Measurements from ENCODE around the gene PTCD1. TPM values are rescaled to one million over a fixed set of nuclear protein-coding genes. Genes with fewer than 3 reads are reported as not detected.

PTCD1 gene
- total RNA-seq, 2 donors from 2014 or later, result 4.4 to 4.5 TPM

DNA sequence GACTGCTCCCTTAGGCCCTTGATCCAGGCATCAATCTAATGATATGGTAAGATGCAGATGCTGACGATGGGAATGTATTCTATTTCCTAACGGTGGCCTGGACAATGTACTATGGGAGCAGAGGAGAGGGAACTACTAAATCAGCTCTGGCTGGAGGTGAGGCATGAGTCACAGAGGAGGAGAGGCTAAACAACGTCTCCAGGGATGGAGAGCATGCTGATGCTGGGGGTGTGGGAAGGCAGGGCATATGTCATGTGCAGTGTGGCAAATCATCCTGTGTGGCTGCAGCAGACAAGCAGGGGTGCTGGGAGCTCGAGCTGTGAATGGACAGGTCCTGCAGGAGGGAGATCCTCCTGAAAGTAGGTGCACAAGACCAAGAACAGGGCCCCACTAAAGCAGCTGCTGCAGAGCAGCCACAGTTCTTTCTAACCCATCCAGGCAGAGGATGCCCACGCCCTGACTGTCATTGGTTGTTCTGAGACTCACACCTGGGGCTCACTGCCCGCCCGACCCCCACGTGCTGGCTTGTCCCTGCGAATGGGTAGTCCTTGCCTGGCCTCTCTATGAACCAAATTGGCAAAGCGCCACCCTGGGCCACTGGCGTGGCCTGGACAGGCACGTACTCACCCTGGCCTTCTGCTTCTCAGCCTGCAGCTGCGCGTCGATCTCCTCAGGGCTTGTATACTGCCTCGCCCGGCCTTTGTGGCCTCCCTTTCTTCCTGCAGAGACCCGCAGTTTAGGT is 34.2 kb downstream of the PTCD1 start:
- peak overlapping the region; percentile 4 to 39 for H3K27ac Mint-ChIP-seq
- H3K36me3 Mint-ChIP-seq, result peaks cover 37 to 48% of the 10 kb centered on the region in 2 donors
- no peak for DNase-seq (ENCODE audit: low spot score in 2 of 2)
- no peaks in the 10 kb centered on the region for H3K9me3 Mint-ChIP-seq
- ATAC-seq, result no peak

DNA sequence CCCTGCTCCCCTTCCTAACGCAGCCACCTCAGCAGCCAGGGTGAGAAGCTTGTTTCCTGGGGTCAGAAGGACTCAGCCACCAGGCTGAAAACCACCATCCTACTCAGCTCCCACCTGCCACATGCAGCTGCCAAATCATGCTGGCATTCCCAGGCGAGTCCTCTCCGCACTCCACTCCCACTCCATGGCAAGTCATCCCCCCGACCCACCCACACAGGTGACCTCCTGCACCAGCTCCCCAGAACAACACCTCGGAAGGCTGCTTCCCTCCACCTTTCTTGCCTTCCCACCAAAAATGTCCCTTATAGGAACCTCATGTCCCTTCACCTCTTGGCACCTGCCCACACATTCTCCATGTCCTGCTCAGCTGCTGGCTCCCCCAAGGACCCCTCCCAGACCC is 34.8 kb downstream of the PTCD1 start:
- DNase-seq (ENCODE audit: low spot score in 2 of 2) (no peak), ATAC-seq (no peak)
- Mint-ChIP-seq H3K27ac (peak overlapping the region; percentile 4 to 39), H3K9me3 (no peaks in the 10 kb centered on the region), H3K36me3 (peaks cover 31 to 42% of the 10 kb centered on the region in 2 donors)

DNA sequence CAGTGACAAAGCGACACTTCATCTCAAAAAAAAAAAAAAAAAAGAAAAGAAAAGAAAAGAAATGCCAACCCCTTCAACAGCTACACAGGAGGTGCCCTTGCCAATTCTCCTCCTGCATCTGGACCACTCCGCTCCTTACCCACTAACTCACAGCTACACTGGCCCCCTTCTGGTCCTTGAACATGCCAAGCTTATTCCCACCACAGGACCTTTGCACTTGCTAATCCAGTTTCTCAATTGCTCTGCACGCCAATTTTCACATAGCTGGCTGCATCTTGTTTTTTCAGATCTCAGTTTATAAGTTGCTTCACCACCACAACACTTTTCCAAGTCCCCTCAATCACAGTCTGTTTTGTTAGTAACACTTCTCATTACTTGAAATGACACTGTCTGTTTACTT is 35.7 kb downstream of the PTCD1 start:
- H3K9me3 Mint-ChIP-seq, result no peaks in the 10 kb centered on the region
- ATAC-seq (no peak), DNase-seq (ENCODE audit: low spot score in 2 of 2) (no peak)
- peak overlapping the region; percentile 0 to 4 for H3K27ac Mint-ChIP-seq
- H3K36me3 Mint-ChIP-seq, result peaks cover 27 to 40% of the 10 kb centered on the region in 2 donors

DNA sequence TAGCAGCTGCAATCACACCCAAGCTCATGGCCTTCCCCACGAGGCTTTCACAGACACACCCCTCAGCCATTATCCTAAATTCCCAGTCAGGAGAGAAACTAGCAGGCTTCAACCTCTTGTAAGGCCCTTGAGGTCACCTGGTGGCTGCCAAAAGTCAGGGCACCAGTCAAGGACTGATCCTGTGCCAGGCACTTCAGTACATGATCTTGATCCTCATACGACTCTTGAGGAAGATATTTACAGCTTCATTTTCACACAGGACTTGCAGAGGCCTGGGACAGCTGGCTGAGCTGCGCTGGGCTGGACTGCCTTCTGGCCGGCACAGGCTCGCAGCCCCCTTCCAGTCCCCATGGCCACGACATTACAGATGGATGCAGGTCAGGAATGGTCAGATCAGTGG is 39.0 kb downstream of the PTCD1 start:
- peaks cover 17 to 32% of the 10 kb centered on the region in 2 donors for H3K36me3 Mint-ChIP-seq
- peak overlapping the region in 1 of 2 donors; percentile 92 for H3K27ac Mint-ChIP-seq
- no peaks in the 10 kb centered on the region for H3K9me3 Mint-ChIP-seq
- no peak for DNase-seq (ENCODE audit: low spot score in 2 of 2)
- ATAC-seq, result no peak

DNA sequence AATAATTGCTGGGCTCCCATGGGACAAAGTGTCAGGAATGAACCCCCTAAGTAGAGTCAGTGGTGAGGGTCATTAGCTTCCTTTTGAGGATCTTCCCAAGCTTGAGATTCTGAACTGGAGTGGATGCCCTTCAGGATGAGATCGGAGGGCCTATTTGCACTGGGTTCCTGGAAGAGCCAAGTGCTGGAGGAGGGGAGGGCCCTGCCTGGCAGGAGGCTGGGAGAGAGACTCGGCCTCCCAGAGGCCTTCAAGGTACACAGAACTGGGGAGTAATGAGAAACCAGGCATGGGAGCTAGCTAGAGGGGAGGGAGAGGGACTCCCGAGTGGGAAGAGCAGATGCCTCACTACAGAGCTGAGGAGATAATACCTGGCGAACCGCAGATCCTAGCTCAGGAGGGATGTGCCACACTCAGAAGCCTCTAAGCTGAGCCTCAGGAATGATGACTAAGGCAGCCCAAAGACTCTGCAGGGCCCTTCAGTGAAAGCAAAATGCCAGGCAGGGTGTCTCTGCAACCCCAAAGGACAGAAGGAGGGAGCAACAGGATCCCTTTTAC is 39.6 kb downstream of the PTCD1 start:
- Mint-ChIP-seq H3K9me3 (no peaks in the 10 kb centered on the region), H3K36me3 (peaks cover 17 to 31% of the 10 kb centered on the region in 2 donors), H3K27ac (peak overlapping the region; percentile 83 to 92)
- no peak for ATAC-seq
- DNase-seq (ENCODE audit: low spot score in 2 of 2), result no peak

DNA sequence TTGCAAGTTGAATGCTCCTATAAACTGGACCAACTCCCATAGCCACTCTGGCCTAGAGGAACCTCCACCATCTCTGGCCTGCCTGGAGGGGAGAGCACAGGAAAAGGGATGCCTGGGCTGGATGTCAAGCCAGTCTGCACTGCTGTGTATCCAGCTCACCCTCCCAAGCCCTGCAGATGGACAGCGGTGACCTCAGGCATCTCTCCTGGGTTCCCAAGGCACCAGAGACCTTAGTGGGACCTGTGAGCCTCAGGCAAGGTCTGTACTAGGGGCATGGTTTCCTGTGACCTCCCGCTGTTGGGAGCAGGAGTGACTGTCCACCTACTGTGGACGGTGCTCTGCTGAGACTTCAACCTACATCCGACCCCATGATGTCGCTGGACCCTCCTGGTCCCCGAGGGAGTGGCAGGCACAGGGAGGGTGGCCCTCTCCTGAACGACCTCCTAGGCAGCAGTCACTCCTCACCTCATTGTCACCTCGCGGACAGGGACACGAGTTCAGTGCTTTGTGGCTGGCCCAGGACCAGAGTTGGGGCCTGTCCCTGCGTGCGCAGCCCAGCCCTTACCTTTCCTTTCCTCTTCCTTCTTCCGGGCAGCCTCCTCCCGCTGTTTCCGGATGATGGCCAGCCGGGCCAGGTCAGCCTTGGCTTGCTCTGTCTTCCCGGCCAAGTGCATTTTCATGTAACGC is 41.2 kb downstream of the PTCD1 start:
- no peak for DNase-seq (ENCODE audit: low spot score in 2 of 2)
- peaks cover 7 to 22% of the 10 kb centered on the region in 2 donors for H3K36me3 Mint-ChIP-seq
- peak overlapping the region; percentile 79 to 83 for H3K27ac Mint-ChIP-seq

DNA sequence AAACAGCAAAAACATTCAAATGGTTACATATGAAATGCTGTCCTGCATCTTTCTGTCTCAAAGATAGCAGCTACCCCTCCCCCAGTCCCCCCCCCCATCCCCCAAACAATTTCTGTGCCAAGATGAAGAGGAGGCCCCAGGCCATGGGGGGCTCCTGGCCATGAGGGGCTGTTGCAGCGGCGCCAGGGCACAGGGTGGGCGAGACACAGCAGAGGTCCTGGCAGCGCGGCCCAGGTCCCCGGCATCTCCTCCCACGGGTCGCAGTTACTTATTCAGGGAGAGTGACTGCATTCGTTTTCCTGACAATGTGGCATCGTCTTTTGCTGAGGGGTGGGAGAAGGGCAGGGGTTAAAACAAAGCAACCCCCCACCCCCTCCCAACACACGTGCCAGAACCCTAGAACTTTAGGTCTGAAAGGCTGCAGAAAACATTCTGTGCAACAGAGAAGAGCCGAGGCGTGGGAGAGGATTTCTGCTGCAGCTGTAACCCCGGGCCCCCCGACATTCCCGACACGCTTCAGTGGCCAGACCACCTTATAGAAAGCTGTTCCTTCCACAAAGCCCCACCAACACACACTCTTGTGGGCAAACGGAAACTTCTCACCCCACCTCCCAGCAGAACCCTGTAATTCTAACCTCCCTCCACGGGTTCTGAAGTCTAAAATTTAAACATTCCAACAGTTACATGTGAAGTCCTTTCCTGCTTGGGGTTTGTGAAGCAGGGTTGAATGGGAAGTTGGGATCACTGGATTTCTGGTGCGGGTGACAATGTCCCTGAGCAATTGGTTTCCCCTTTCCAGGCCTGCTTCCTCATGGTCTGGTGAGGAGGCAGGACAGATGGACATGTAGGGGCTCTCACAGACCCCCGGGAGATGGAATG is 41.9 kb downstream of the PTCD1 start:
- no peaks in the 10 kb centered on the region for H3K9me3 Mint-ChIP-seq
- H3K27ac Mint-ChIP-seq, result peak overlapping the region; percentile 79 to 83
- DNase-seq (ENCODE audit: low spot score in 2 of 2) (no peak), ATAC-seq (no peak)
- H3K36me3 Mint-ChIP-seq, result peaks cover 7 to 24% of the 10 kb centered on the region in 2 donors

More for the DNA sequence above, 41.2 kb downstream of the PTCD1 start:
- no peaks in the 10 kb centered on the region for H3K9me3 Mint-ChIP-seq
- ATAC-seq, result no peak

DNA sequence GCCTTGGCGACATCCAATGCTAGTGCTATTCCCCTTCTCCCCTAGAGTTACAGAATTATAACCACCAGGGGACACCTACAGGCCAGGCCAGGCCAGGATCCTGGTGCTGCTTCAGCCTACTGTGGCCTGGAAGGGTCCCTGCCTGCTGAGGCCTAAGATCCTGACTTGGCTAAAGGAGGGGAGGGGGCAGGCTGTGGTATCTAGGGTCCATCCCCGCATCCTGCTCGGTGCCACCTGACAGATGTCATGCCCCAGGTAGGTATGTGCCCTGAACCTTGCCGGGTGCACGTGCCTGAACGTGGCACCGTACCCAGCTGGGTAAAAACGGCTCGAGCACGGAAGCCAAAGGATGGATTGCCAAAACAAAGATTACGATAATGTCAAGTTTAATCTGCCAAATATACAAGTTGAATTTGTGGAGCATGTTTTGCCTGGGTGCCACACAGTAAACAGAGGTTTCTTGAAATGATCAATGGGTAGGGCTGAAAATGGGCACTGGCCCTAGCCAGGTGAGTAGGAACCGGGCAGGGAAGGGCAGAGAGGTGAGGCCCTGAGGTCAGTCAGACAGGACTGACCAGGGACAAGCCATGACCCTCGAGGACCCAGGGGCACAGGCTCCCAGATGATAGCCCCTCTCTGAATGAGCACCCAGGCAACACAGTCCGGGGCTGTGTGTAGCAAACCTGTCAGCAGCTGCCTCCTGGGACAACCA is 42.8 kb downstream of the PTCD1 start:
- DNase-seq (ENCODE audit: low spot score in 2 of 2), result no peak
- Mint-ChIP-seq H3K27ac (peak overlapping the region; percentile 68 to 81), H3K36me3 (peaks cover 3 to 25% of the 10 kb centered on the region in 2 donors), H3K9me3 (no peaks in the 10 kb centered on the region)
- no peak for ATAC-seq

DNA sequence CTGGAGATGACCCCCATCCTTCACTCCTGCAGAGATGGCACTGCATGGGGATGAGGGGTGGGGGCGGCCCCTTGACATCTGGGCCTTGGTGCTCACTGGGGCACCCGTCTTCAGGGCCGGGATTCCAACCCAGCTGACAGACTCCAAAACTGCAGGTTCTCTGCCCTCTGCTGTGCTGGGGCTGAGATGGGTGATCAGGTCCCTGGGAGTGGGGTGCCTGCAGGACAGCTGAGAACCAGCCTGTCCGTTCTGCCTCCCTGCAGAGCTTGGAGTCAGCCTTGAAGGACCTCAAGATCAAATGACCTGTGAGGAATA is 44.5 kb downstream of the PTCD1 start:
- DNase-seq (ENCODE audit: low spot score in 2 of 2) (no peak), ATAC-seq (no peak)
- Mint-ChIP-seq H3K9me3 (no peaks in the 10 kb centered on the region), H3K36me3 (peaks cover 0 to 26% of the 10 kb centered on the region in 2 donors), H3K27ac (peak overlapping the region; percentile 75 to 90)

DNA sequence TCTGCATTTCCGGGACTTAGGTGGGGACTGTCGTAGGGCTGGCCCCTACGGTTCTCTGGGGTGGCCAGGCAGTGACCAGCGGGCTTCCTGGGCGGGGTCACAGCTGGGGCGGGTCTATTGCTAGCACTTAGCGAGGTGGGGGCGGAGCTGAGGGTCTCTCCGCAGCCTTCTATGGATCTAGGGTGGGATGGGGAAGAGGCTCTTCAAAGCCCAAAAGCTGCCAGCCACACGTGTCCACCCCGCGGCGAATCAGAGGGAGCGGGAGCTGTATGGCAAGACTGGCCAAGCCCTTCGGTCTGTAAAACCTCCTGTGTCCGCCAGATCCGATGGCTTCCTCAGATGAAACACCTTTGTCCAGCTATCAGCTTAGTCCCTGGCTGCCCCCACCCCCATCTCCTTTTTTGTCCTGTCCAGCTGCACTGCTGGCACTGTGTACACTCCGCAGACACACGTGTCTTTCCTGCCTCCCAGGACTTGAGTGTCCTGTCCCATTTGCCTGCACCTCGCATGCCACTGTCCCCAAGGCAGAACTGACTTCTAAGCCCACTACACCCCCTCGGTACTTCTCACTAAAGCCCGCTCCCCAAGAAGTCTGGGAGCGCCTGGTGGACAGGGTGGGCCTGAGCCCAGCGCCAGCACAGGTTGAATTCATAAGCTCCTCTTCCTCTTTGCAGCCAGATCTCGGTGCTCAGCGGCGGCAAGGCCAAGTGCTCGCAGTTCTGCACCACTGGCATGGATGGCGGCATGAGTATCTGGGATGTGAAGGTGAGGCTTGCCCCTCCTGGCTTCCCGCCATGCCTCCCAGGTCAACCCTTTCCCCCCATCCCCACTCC is 45.0 kb downstream of the PTCD1 start:
- peak in 1 of 2 donors; percentile 17 for ATAC-seq
- Mint-ChIP-seq H3K36me3 (peaks cover 0 to 26% of the 10 kb centered on the region in 2 donors), H3K27ac (peak overlapping the region; percentile 75 to 90), H3K9me3 (no peaks in the 10 kb centered on the region)
- no peak for DNase-seq (ENCODE audit: low spot score in 2 of 2)

DNA sequence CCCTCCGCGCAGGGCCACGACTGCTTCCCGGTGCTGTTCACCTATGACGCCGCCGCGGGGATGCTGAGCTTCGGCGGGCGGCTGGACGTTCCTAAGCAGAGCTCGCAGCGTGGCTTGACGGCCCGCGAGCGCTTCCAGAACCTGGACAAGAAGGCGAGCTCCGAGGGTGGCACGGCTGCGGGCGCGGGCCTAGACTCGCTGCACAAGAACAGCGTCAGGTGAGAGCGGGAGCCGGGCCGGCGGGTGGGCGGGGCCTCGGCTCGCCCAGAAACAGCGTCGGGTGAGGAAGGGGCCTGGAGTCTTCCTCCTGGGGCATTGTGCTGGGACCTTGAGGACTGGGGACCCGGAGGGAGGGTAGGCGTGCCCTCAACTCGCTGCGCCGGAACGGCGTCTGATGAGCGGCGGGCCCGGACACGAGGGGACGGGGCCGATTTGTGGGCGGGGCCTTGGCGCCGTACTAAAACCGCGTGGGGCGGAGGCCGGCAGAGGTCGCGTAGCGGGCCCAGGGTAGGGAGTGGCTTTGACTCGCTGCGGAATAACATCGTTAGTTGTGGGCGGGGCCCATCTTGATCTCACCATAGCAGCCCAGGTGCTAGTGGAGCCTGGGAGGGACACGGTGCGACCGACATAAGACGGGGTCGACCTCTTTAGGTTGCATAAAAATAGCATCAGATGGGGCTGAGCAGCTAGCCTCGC is 45.8 kb downstream of the PTCD1 start:
- H3K36me3 Mint-ChIP-seq, result peaks cover 7 to 23% of the 10 kb centered on the region in 2 donors

DNA sequence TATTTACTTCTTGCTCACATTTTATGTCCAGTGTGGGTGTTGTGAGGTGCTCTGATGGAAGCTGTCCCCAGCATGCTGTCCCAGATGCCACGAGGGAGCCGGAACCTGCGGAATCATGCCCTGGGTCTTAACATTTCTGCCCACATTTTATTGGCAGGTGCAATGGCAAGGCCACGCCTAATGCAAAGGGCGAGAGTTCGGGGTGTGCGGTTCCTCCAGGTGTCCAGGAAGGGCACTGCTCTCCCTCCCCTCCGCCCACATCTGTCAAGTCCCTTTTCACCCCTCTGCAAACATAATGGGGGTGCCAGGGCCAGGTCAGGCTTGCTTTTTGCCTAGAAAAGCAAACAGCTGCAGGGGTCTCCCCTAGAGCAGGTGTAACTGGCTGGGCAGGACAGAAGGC is 46.6 kb downstream of the PTCD1 start:
- Mint-ChIP-seq H3K36me3 (peaks cover 7 to 21% of the 10 kb centered on the region in 2 donors), H3K27ac (peak overlapping the region; percentile 47 to 75), H3K9me3 (no peaks in the 10 kb centered on the region)
- ATAC-seq, result no peak
- no peak for DNase-seq (ENCODE audit: low spot score in 2 of 2)

More for the DNA sequence above, 45.8 kb downstream of the PTCD1 start:
- H3K9me3 Mint-ChIP-seq, result no peaks in the 10 kb centered on the region
- DNase-seq (ENCODE audit: low spot score in 2 of 2) (peak in 1 of 2 donors; percentile 75), ATAC-seq (peak; percentile 77 to 89)
- peak overlapping the region; percentile 75 to 85 for H3K27ac Mint-ChIP-seq

DNA sequence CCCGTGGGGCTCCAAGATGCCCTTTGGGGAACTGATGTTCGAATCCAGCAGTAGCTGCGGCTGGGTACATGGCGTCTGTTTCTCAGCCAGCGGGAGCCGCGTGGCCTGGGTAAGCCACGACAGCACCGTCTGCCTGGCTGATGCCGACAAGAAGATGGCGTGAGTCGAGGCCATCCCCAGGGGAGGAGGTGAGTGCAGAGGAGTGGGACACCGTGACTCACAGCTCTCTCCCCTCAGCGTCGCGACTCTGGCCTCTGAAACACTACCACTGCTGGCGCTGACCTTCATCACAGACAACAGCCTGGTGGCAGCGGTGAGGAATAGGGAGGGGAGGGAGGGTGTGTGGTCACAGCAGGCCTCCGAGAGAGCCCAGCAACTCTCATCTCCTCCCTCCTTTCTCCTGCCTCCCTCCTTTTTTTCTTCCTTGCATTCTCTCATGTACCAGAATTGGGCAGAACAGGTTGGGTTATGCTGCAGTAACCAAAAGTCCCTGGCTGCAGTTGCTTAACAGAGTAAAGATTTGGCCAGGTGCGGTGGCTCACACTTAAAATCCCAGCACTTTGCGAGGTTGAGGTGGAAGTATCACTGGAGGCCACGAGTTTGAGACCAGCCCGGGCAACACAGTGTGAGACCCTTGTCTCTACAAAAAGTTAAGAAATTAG is 47.5 kb downstream of the PTCD1 start:
- Mint-ChIP-seq H3K36me3 (peaks cover 7 to 21% of the 10 kb centered on the region in 2 donors), H3K9me3 (no peaks in the 10 kb centered on the region), H3K27ac (peak overlapping the region; percentile 35 to 60)
- DNase-seq (ENCODE audit: low spot score in 2 of 2) (no peak), ATAC-seq (no peak)

DNA sequence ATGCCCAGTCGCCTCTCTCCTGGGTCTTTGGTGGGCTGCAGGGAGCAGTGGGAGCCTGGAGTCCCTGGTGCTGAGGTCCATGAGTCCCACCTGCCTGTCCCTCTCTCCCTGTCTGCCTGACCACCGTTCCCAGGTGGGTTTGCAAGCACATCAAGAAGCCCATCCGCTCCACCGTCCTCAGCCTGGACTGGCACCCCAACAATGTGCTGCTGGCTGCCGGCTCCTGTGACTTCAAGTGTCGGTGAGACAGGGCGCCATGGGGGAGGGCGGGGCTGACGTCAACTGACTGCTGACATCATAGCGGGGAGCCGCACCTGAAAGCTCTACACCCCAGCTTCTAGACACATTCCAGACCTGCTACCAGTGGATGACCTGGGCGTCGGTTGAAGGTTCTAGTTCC is 48.8 kb downstream of the PTCD1 start:
- no peak for DNase-seq (ENCODE audit: low spot score in 2 of 2)
- Mint-ChIP-seq H3K9me3 (no peaks in the 10 kb centered on the region), H3K36me3 (peaks cover 7 to 21% of the 10 kb centered on the region in 2 donors), H3K27ac (no peak overlapping the region)
- no peak for ATAC-seq
